ENCODE results near the gene SETD6. TPM values are rescaled to one million over a fixed set of nuclear protein-coding genes. Genes with fewer than 3 reads are reported as not detected.

The SETD6 gene
- polyA plus RNA-seq, 2 of the 4 experiments (the other 2 are of a cell fraction), result 19.2 to 27.5 TPM

DNA sequence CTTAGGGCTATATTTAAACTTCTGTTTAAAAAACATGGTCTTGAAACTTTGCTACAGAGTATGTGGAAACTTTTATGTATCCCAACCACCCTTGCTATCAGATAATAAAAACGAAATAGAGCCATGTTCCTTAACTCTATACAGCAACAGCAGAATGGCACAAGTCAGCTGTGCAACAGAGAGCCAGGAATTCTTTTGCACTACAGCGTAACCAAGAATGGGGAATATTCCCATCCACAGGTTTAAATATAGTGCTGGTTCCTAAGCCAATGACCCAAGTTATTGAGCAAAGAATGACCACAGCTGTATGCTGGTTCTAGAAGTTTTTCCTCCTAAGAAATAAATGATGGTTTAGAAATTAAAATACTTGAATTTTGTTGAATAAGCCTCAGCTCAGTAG, 33.1 kb downstream of the SETD6 start:
- ChIA-PET CTCF (interaction anchor here (1.7 kb wide), 1 partner anchor 9 kb away, joined by 3 read pairs; no protein-coding TSS in a partner anchor), POLR2A (no interaction called here)
- Histone ChIP-seq H3K4me1 (no peaks in the 10 kb centered on the region), H3K9me3 (no peaks in the 10 kb centered on the region), H3K27ac (no peak overlapping the region), H3K4me2 (no peak overlapping the region), H3K4me3 (no peak overlapping the region)
- TF ChIP-seq EP300 (IDR thresholded peaks at IDR 0.05) (no peak), FOXS1 (CRISPR knock-in tag; IDR thresholded peaks at IDR 0.05) (no peak), ZC3H11A (IDR thresholded peaks at IDR 0.05) (no peak), KDM1A (IDR thresholded peaks at IDR 0.05; ENCODE audit: low read depth) (no peak), HOXB13 (CRISPR knock-in tag; IDR thresholded peaks at IDR 0.05; ENCODE audit: low read depth) (no peak), PHF8 (IDR thresholded peaks at IDR 0.05; ENCODE audit: borderline replicate concordance, low read depth) (no peak), TP53 (CRISPR knock-in tag; IDR thresholded peaks at IDR 0.05) (no peak)
- TF ChIP-seq, protein P1, sequence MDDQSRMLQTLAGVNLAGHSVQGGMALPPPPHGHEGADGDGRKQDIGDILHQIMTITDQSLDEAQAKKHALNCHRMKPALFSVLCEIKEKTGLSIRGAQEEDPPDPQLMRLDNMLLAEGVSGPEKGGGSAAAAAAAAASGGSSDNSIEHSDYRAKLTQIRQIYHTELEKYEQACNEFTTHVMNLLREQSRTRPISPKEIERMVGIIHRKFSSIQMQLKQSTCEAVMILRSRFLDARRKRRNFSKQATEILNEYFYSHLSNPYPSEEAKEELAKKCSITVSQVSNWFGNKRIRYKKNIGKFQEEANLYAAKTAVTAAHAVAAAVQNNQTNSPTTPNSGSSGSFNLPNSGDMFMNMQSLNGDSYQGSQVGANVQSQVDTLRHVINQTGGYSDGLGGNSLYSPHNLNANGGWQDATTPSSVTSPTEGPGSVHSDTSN (IDR thresholded peaks at IDR 0.05), result no peak
- ATAC-seq, result no peak
- whole genome bisulfite sequencing (ENCODE audit: missing lambda C conversion rate), result 59% methylated on average over 2 of the region's 2 CpGs
- no peak for DNase-seq (ENCODE audit: low read depth in 1 of 2, low spot score in 1 of 2)
- no peak for FAIRE-seq

DNA sequence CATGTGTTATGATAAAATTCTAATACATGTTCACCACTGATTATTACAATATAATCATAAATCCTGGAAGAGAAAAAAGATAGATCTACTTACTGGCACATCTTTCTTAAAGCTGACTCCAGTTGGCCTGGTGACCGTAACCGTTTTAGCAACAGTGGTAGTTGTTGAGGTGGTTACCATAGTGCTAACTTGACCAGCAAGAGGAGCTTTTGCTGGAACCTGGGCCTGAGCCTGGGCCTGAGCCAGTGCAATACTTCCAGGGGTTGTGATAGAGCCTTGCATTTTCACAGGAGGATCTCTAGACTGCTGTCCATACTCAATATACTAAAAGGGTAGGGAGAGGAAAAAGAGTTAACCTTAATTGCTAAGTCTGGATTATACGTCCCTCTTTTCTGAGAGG, 36.2 kb downstream of the SETD6 start:
- FAIRE-seq, result no peak

More for the DNA sequence above, 36.2 kb downstream of the SETD6 start:
- no peak overlapping the region for H3K27ac ChIP-seq
- POLR2A ChIA-PET, result no interaction called here
- H3K4me2 ChIP-seq, result no peak overlapping the region
- H3K4me1 ChIP-seq, result no peaks in the 10 kb centered on the region
- H3K4me3 ChIP-seq, result no peak overlapping the region
- CTCF ChIA-PET, result no interaction called here
- TF ChIP-seq, protein P2, sequence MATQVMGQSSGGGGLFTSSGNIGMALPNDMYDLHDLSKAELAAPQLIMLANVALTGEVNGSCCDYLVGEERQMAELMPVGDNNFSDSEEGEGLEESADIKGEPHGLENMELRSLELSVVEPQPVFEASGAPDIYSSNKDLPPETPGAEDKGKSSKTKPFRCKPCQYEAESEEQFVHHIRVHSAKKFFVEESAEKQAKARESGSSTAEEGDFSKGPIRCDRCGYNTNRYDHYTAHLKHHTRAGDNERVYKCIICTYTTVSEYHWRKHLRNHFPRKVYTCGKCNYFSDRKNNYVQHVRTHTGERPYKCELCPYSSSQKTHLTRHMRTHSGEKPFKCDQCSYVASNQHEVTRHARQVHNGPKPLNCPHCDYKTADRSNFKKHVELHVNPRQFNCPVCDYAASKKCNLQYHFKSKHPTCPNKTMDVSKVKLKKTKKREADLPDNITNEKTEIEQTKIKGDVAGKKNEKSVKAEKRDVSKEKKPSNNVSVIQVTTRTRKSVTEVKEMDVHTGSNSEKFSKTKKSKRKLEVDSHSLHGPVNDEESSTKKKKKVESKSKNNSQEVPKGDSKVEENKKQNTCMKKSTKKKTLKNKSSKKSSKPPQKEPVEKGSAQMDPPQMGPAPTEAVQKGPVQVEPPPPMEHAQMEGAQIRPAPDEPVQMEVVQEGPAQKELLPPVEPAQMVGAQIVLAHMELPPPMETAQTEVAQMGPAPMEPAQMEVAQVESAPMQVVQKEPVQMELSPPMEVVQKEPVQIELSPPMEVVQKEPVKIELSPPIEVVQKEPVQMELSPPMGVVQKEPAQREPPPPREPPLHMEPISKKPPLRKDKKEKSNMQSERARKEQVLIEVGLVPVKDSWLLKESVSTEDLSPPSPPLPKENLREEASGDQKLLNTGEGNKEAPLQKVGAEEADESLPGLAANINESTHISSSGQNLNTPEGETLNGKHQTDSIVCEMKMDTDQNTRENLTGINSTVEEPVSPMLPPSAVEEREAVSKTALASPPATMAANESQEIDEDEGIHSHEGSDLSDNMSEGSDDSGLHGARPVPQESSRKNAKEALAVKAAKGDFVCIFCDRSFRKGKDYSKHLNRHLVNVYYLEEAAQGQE (IDR thresholded peaks at IDR 0.05), result no peak
- TF ChIP-seq MYC (IDR thresholded peaks at IDR 0.05; ENCODE audit: borderline replicate concordance, low read length) (no peak), FOXS1 (CRISPR knock-in tag; IDR thresholded peaks at IDR 0.05) (no peak), RAD21 (conservative IDR thresholded peaks at IDR 0.05 in 1 of 2, IDR thresholded peaks at IDR 0.05 in 1 of 2) (no peak), RARB (CRISPR knock-in tag; IDR thresholded peaks at IDR 0.05) (no peak), CHD2 (IDR thresholded peaks at IDR 0.05; ENCODE audit: low read length, partially characterized antibody) (no peak), BHLHE40 (IDR thresholded peaks at IDR 0.05; ENCODE audit: low read depth, low read length) (no peak), NFE2L2 (conservative IDR thresholded peaks at IDR 0.05; ENCODE audit: low read length) (no peak), HOXB13 (CRISPR knock-in tag; IDR thresholded peaks at IDR 0.05; ENCODE audit: low read depth) (no peak), GATA3 (IDR thresholded peaks at IDR 0.05; ENCODE audit: borderline replicate concordance) (no peak), RNF2 (IDR thresholded peaks at IDR 0.05; ENCODE audit: borderline replicate concordance, low read depth) (no peak), RCOR1 (IDR thresholded peaks at IDR 0.05; ENCODE audit: low read depth, low read length) (no peak), CBX2 (IDR thresholded peaks at IDR 0.05; ENCODE audit: borderline replicate concordance, low read depth) (no peak), HES2 (IDR thresholded peaks at IDR 0.05) (no peak), POLR2A (IDR thresholded peaks at IDR 0.05; ENCODE audit: low read length) (no peak)
- TF ChIP-seq, protein P1 (IDR thresholded peaks at IDR 0.05), result no peak
- ATAC-seq (peak in 1 of 2 experiments; percentile 53; a peak in 2 of 6 replicates), DNase-seq (ENCODE audit: low read depth in 1 of 2, low spot score in 1 of 2) (peak in 1 of 2 experiments; percentile 26)
- WGBS (ENCODE audit: missing lambda C conversion rate), result 90% methylated on average over 3 of the region's 3 CpGs
- no peaks in the 10 kb centered on the region for H3K9me3 ChIP-seq

Data from A549 (cell line).